Cerebellar nuclear complex (tissue), 1 donor: ENCODE data around the gene RNF121.
A peak's percentile ranks its signal among the peaks of the same experiment; 100 is the strongest.

Experiments
- DNase-seq, 2 experiments: peaks; one replicate each; lab custom pipeline; 2025; lab: John Stamatoyannopoulos, UW

Gene RNF121

GRCh38 chr11:72039031-72039855 lies 110.4 kb downstream of the RNF121 start:
- DNase-seq, result no peak

GRCh38 chr11:72039856-72040401 lies 111.1 kb downstream of the RNF121 start:
- no peak for DNase-seq

- peak; percentile 47 to 81 for DNase-seq
Observed at GRCh38 chr11:72040491-72041363, 111.9 kb downstream of the RNF121 start.

- peak; percentile 23 to 63 for DNase-seq
Observed at GRCh38 chr11:72041364-72042063, 112.7 kb downstream of the RNF121 start.

GRCh38 chr11:72042064-72042745 lies 113.4 kb downstream of the RNF121 start:
- DNase-seq, result no peak

- DNase-seq, result no peak
Observed at GRCh38 chr11:72045849-72046248, 117.0 kb downstream of the RNF121 start.
